Measurements from ENCODE around the gene DENND4A. TPM values are rescaled to one million over a fixed set of nuclear protein-coding genes. Genes with fewer than 3 reads are reported as not detected.

Gene DENND4A
- total RNA-seq = 20.2 and 27.5 TPM in 2 replicates

DNA sequence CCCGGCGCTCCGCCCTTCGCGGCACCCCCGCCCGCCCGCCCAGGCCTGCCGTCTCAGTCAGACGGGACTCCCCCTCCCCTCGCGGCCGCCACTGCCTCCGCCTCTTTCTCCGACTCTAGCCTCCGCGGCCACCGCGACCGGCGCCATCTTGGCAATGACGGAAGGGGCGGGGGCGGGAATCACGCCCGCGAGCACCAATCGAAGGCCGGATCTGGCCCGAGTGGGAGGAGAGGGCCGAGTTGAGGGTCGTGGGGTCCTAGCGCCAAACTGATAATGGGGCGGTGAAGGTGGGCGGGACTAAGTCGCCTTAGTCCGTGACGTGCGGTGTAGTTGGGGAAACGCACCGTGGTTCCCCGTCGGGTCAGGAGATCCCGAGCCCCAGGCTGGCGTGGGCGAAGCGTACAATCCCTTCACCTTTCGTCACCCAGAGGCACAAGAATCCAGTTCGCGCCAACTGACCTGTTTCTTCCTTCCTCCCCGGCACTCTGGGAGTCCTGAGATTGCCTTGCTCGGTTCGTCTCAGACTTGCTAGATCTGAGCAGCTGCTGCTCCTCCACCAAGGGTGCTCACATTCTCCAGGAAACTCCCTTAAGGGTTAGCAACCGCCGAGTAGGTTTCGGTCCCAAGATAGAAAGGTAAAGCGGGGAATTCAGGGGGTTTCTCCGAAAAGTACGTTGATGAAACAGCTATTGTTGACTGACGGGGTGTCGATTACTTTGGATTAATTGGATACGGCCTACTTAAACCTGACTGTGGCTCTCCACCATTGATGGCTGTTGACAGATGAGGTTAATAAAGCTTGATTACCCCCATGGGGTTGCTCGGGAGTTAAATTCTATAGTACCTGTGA, at the start of gene DENND4A:
TSS of gene DENND4A (minus strand) at position 156 of the 850 bp plus-strand sequence. CDS start 35,843 bp downstream, outside the sequence.

DNA sequence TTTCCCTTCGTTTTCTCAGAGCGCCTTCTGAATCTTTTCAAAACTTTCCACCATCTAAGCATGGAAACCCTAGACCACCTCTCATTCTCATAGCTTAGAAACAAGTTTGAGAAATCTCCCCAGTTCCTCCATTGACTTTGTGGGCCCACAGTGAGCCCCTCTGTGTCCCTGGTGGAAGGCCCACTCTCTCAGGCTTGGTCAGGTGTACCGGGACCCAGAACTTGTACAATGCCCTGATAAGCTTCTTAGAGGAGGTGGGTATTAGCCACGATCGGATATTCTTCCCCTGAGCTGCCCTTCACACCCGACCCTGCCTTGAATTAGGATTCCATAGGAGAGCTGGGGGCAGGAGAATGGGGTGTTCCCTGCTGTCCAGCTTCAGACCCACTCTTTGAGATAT, 170.5 kb downstream of the DENND4A start, which contains the start of gene SLC24A1:
TSS of gene SLC24A1 (plus strand) at position 301 of the 400 bp plus-strand sequence. CDS start 2,143 bp downstream, outside the sequence.

DNA sequence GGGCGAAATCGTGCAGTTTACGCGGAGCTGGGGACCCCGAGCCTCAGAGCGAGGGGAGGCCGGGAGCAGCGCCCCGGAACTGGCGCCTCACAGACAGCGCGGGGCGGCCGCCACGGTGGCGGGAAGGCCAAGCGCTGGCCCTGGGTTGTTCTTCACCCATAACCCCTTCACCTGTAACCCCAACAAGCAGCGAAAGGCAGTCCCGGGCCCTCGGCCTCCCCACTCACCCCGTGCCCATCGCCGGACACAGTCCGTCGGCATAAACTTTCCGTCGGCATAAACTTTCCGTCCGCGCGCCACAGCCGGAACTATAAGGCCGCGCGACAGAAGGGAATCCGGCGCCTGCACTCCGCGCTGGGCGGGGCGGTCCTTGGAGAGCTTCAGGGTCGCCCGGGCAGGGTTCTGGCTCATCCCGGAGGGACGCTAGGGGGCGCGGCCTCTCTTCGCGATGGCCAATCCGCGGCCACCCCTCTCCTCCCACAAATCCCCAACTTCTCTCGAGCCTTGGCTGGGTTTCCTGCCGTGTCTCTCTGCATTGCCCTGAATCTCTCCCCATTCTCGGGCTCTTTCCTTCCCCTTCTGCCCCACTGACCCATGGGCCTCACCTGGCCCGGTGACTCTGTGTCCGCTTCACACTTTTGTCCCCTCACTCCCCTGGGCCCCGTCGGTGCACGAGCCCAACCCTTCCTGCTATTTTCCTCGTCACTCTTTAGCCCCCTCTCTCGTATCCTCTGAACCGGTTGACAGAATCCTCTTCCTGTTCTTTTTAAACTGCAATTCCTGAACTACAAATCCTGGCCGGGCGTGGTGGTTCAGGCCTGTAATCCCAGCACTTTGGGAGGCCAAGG, 181.0 kb downstream of the DENND4A start, which contains the start of gene INTS14:
TSS of gene INTS14 (minus strand) at position 261 of the 848 bp plus-strand sequence. CDS start 3,751 bp downstream, outside the sequence.

Other genes with a start within 250 kb of the DENND4A start
- 27.4 and 39.5 TPM in 2 replicates for gene INTS14, start 181.2 kb downstream of the DENND4A start, total RNA-seq
- gene SLC24A1, start 170.4 kb downstream of the DENND4A start, total RNA-seq = 19.1 and 31.2 TPM in 2 replicates
- 281 and 297 TPM in 2 replicates for gene RAB11A, start 77.2 kb upstream of the DENND4A start, total RNA-seq